GM23338 (cell line): ENCODE results near the gene CSNK1G1. TPM values are rescaled to one million over a fixed set of nuclear protein-coding genes. Genes with fewer than 3 reads are reported as not detected.

Experiments
- ATAC-seq: fragments of 200-7000 bp; cut with Tn5 transposase; 3 replicates; pipeline ENCODE4 v1.9.1; 2020
- DNase-seq: peaks from one replicate; pipeline ENCODE4 v3.0.0-alpha.2; 2015; ENCODE audit warnings: low spot score
- H2AFZ ChIP-seq: fragments of 200-600 bp; sonication (generic); 2 replicates; pipeline ENCODE4 v1.8.0; 2016; ENCODE audit warnings: antibody characterized with exemption, mild to moderate bottlenecking, moderate library complexity
- H3F3A ChIP-seq: fragments of 200-600 bp; sonication (generic); replicated peaks from 2 replicates; pipeline ENCODE4 v1.8.0; 2017; ENCODE audit warnings: antibody characterized with exemption, mixed run types, low read depth
- H3K27ac ChIP-seq: fragments of 200-600 bp; sonication (generic); 2 replicates; pipeline ENCODE4 v1.6.1; 2016; ENCODE audit warnings: low read depth
- H3K27me3 ChIP-seq: fragments of 200-600 bp; sonication (generic); 2 replicates; pipeline ENCODE4 v1.8.0; 2016; ENCODE audit warnings: mild to moderate bottlenecking, mixed run types, moderate library complexity; ENCODE audit not compliant: insufficient read depth
- H3K36me3 ChIP-seq: fragments of 200-600 bp; sonication (generic); 2 replicates; pipeline ENCODE4 v1.8.0; 2016; ENCODE audit warnings: mild to moderate bottlenecking; ENCODE audit not compliant: insufficient read depth
- H3K4me1 ChIP-seq: fragments of 200-600 bp; sonication (generic); 2 replicates; pipeline ENCODE4 v1.8.0; 2016; ENCODE audit warnings: mild to moderate bottlenecking, moderate library complexity; ENCODE audit not compliant: insufficient read depth
- H3K4me2 ChIP-seq: fragments of 200-600 bp; sonication (generic); 2 replicates; pipeline ENCODE4 v1.7.1; 2017; ENCODE audit warnings: mixed run types
- H3K4me3 ChIP-seq: fragments of 200-600 bp; sonication (generic); 2 replicates; pipeline ENCODE4 v1.6.1; 2016; ENCODE audit warnings: mixed run types
- H3K79me2 ChIP-seq: fragments of 200-600 bp; sonication (generic); replicated peaks from 2 replicates; pipeline ENCODE4 v1.8.0; 2017; ENCODE audit warnings: mild to moderate bottlenecking; ENCODE audit not compliant: insufficient read depth
- H3K9me2 ChIP-seq: fragments of 200-600 bp; sonication (generic); 2 replicates; pipeline ENCODE4 v1.8.0; 2017; ENCODE audit not compliant: insufficient read depth
- H4K20me1 ChIP-seq: fragments of 200-600 bp; sonication (generic); replicated peaks from 2 replicates; pipeline ENCODE4 v1.8.0; 2017; ENCODE audit warnings: mild to moderate bottlenecking; ENCODE audit not compliant: insufficient read depth
- H3K27ac Mint-ChIP-seq: 2 replicates; pipeline ENCODE4 v1.8.0; 2020; ENCODE audit warnings: inconsistent platforms, mild to moderate bottlenecking, moderate library complexity, mixed read lengths
- H3K27me3 Mint-ChIP-seq: 3 replicates; pipeline ENCODE4 v1.8.0; 2022; ENCODE audit warnings: low read depth, mild to moderate bottlenecking, moderate library complexity, mixed read lengths, inconsistent platforms; ENCODE audit not compliant: insufficient read depth, poor library complexity
- H3K36me3 Mint-ChIP-seq: 3 replicates; pipeline ENCODE4 v1.8.0; 2021; ENCODE audit warnings: low read depth, mild to moderate bottlenecking, inconsistent platforms, moderate library complexity, mixed read lengths
- H3K4me1 Mint-ChIP-seq: 3 replicates; pipeline ENCODE4 v1.8.0; 2020; ENCODE audit warnings: mild to moderate bottlenecking, inconsistent platforms, mixed read lengths
- H3K4me3 Mint-ChIP-seq: 3 replicates; pipeline ENCODE4 v1.8.0; 2021; ENCODE audit warnings: moderate library complexity, mild to moderate bottlenecking, inconsistent platforms, mixed read lengths
- H3K9me3 Mint-ChIP-seq: 3 replicates; pipeline ENCODE4 v1.8.0; 2020; ENCODE audit warnings: moderate library complexity, mild to moderate bottlenecking, inconsistent platforms, mixed read lengths
- CREB1 ChIP-seq: fragments of 250-450 bp; sonication (Bioruptor Pico); IDR thresholded peaks from 2 replicates; pipeline ENCODE4 v1.5.0; 2020; ENCODE audit warnings: low read depth, mild to moderate bottlenecking, moderate library complexity
- EZH2phosphoT487 ChIP-seq: fragments of 200-600 bp; sonication (generic); IDR thresholded peaks from one replicate; pipeline ENCODE4 v1.8.1; 2018; ENCODE audit warnings: antibody characterized with exemption; ENCODE audit not compliant: unreplicated experiment
- JUNB ChIP-seq: IDR thresholded peaks from one replicate; pipeline ENCODE4 v1.6.1; 2016; ENCODE audit warnings: antibody characterized with exemption; ENCODE audit not compliant: unreplicated experiment
- NANOG ChIP-seq: IDR thresholded peaks from 2 replicates; pipeline ENCODE4 v1.6.1; 2016; ENCODE audit warnings: antibody characterized with exemption, borderline replicate concordance
- POLR2AphosphoS5 ChIP-seq: IDR thresholded peaks from 2 replicates; pipeline ENCODE4 v1.6.1; 2016; ENCODE audit warnings: antibody characterized with exemption, low read depth
- STAT1 ChIP-seq: IDR thresholded peaks from one replicate; pipeline ENCODE4 v1.6.1; 2016; ENCODE audit warnings: antibody characterized with exemption; ENCODE audit not compliant: unreplicated experiment
- ZNF114 ChIP-seq: fragments of 250-450 bp; sonication (Bioruptor Pico); IDR thresholded peaks from 2 replicates; pipeline ENCODE4 v1.5.0; 2020; ENCODE audit warnings: mild to moderate bottlenecking, moderate library complexity
- ZNF331 ChIP-seq: fragments of 250-450 bp; sonication (Bioruptor Pico); IDR thresholded peaks from 2 replicates; pipeline ENCODE4 v1.5.0; 2020; ENCODE audit warnings: low read depth, mild to moderate bottlenecking, moderate library complexity
- polyA plus RNA-seq: library from polyadenylated mRNA; unstranded; fragments of >200 nt; fragmentation: Nextera tagmentation; extraction: Ambion mirVana; gene quantifications from 2 replicates; pipeline ENCODE4 v1.2.1, GENCODE V29; 2016
- total RNA-seq: library from RNA; depleted of rRNA; stranded (reverse); fragments of >200 nt; shearing (Covaris generic); gene quantifications from 2 replicates; pipeline ENCODE4 v1.2.3, GENCODE V29; 2014
- TF ChIP-seq, protein P1 (sequence below): IDR thresholded peaks from one replicate; pipeline ENCODE4 v1.6.1; 2018; ENCODE audit warnings: antibody characterized with exemption; ENCODE audit not compliant: unreplicated experiment
- TF ChIP-seq, protein P2 (sequence below): IDR thresholded peaks from 2 replicates; pipeline ENCODE4 v1.6.1; 2016; ENCODE audit warnings: antibody characterized with exemption

Gene CSNK1G1
- total and polyA plus RNA-seq, 2 experiments from 2014 or later: 9.3 to 13.4 TPM

- TF ChIP-seq, protein P1, sequence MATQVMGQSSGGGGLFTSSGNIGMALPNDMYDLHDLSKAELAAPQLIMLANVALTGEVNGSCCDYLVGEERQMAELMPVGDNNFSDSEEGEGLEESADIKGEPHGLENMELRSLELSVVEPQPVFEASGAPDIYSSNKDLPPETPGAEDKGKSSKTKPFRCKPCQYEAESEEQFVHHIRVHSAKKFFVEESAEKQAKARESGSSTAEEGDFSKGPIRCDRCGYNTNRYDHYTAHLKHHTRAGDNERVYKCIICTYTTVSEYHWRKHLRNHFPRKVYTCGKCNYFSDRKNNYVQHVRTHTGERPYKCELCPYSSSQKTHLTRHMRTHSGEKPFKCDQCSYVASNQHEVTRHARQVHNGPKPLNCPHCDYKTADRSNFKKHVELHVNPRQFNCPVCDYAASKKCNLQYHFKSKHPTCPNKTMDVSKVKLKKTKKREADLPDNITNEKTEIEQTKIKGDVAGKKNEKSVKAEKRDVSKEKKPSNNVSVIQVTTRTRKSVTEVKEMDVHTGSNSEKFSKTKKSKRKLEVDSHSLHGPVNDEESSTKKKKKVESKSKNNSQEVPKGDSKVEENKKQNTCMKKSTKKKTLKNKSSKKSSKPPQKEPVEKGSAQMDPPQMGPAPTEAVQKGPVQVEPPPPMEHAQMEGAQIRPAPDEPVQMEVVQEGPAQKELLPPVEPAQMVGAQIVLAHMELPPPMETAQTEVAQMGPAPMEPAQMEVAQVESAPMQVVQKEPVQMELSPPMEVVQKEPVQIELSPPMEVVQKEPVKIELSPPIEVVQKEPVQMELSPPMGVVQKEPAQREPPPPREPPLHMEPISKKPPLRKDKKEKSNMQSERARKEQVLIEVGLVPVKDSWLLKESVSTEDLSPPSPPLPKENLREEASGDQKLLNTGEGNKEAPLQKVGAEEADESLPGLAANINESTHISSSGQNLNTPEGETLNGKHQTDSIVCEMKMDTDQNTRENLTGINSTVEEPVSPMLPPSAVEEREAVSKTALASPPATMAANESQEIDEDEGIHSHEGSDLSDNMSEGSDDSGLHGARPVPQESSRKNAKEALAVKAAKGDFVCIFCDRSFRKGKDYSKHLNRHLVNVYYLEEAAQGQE: no peak
- TF ChIP-seq JUNB: no peak
- no peak for TF ChIP-seq EZH2phosphoT487
- TF ChIP-seq, protein P2, sequence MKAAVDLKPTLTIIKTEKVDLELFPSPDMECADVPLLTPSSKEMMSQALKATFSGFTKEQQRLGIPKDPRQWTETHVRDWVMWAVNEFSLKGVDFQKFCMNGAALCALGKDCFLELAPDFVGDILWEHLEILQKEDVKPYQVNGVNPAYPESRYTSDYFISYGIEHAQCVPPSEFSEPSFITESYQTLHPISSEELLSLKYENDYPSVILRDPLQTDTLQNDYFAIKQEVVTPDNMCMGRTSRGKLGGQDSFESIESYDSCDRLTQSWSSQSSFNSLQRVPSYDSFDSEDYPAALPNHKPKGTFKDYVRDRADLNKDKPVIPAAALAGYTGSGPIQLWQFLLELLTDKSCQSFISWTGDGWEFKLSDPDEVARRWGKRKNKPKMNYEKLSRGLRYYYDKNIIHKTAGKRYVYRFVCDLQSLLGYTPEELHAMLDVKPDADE: no peak
These were observed 209.5 kb downstream of the CSNK1G1 start (continued) for GRCh38 chr15:64146520-64146884.

- Histone ChIP-seq H3K4me3 (no peak overlapping the region), H3K27ac (no peak overlapping the region), H3K4me1 (no peaks in the 10 kb centered on the region), H2AFZ (no peak overlapping the region), H3K36me3 (no peaks in the 10 kb centered on the region), H4K20me1 (no peaks in the 10 kb centered on the region), H3K4me2 (no peak overlapping the region), H3F3A (no peaks in the 10 kb centered on the region; the same call in 1 of the 2 replicates), H3K79me2 (no peaks in the 10 kb centered on the region), H3K27me3 (no peaks in the 10 kb centered on the region; the same call in 1 of the 2 replicates), H3K9me2 (no peaks in the 10 kb centered on the region)
- TF ChIP-seq POLR2AphosphoS5 (no peak), STAT1 (no peak), ZNF114 (no peak), JUNB (no peak), NANOG (no peak), ZNF331 (no peak), EZH2phosphoT487 (no peak)
- Mint-ChIP-seq H3K36me3 (no peaks in the 10 kb centered on the region; the same call in 2 of the 3 replicates), H3K27me3 (peaks cover 5% of the 10 kb centered on the region), H3K27ac (no peak overlapping the region), H3K9me3 (no peaks in the 10 kb centered on the region; the same call in 2 of the 3 replicates), H3K4me1 (peaks cover 7% of the 10 kb centered on the region), H3K4me3 (no peak overlapping the region)
- ATAC-seq: no peak
- DNase-seq: no peak
These were observed 209.9 kb downstream of the CSNK1G1 start for GRCh38 chr15:64146041-64146440.

GRCh38 chr15:64144565-64145281 lies 211.2 kb downstream of the CSNK1G1 start:
- Histone ChIP-seq H3K79me2 (no peaks in the 10 kb centered on the region), H3K27me3 (no peaks in the 10 kb centered on the region), H3K27ac (no peak overlapping the region), H3F3A (no peaks in the 10 kb centered on the region), H3K4me1 (no peaks in the 10 kb centered on the region), H3K9me2 (no peaks in the 10 kb centered on the region), H3K4me2 (no peak overlapping the region), H3K4me3 (no peak overlapping the region), H2AFZ (no peak overlapping the region), H3K36me3 (no peaks in the 10 kb centered on the region), H4K20me1 (no peaks in the 10 kb centered on the region)
- Mint-ChIP-seq H3K4me3 (no peak overlapping the region), H3K9me3 (no peaks in the 10 kb centered on the region; the same call in 2 of the 3 replicates), H3K36me3 (no peaks in the 10 kb centered on the region; the same call in 2 of the 3 replicates), H3K27me3 (peaks cover 6% of the 10 kb centered on the region), H3K4me1 (peaks cover 4% of the 10 kb centered on the region), H3K27ac (no peak overlapping the region)
- ATAC-seq: no peak
- no peak for DNase-seq
- TF ChIP-seq, protein P2: no peak
- no peak for TF ChIP-seq CREB1 (CRISPR knock-in tag)
- TF ChIP-seq, protein P1: no peak
- TF ChIP-seq ZNF331: no peak
